ENCODE measurements around the gene TREM2.

Gene TREM2

GRCh38 chr6:41182069-41183034, 19.4 kb upstream of the TREM2 start:
- peak in 1 of 2 donors; percentile 24 for DNase-seq (ENCODE audit: low read depth in 2 of 2)

- no peak for DNase-seq (ENCODE audit: low read depth in 2 of 2)
Observed at GRCh38 chr6:41181566-41181965, 18.6 kb upstream of the TREM2 start.

GRCh38 chr6:41179163-41179562, 16.2 kb upstream of the TREM2 start:
- no peak for DNase-seq (ENCODE audit: low read depth in 2 of 2)

- DNase-seq (ENCODE audit: low read depth in 2 of 2) = no peak
Observed at GRCh38 chr6:41177695-41178094, 14.8 kb upstream of the TREM2 start.

GRCh38 chr6:41177287-41177686, 14.4 kb upstream of the TREM2 start:
- no peak for DNase-seq (ENCODE audit: low read depth in 2 of 2)

- no peak for DNase-seq (ENCODE audit: low read depth in 2 of 2)
Observed at GRCh38 chr6:41176189-41176588, 13.3 kb upstream of the TREM2 start.

- no peak for DNase-seq (ENCODE audit: low read depth in 2 of 2)
Observed at GRCh38 chr6:41175084-41175483, 12.2 kb upstream of the TREM2 start.

GRCh38 chr6:41174610-41175009, 11.7 kb upstream of the TREM2 start:
- DNase-seq (ENCODE audit: low read depth in 2 of 2) = no peak

- no peak for DNase-seq (ENCODE audit: low read depth in 2 of 2)
Observed at GRCh38 chr6:41171908-41172307, 9.0 kb upstream of the TREM2 start.

GRCh38 chr6:41170547-41171160, 7.7 kb upstream of the TREM2 start:
- no peak for DNase-seq (ENCODE audit: low read depth in 2 of 2)

- DNase-seq (ENCODE audit: low read depth in 2 of 2) = no peak
Observed at GRCh38 chr6:41167173-41167963, 4.5 kb upstream of the TREM2 start.

- DNase-seq (ENCODE audit: low read depth in 2 of 2) = no peak
Observed at GRCh38 chr6:41164551-41165120, 1.7 kb upstream of the TREM2 start.

- no peak for DNase-seq (ENCODE audit: low read depth in 2 of 2)
Observed at GRCh38 chr6:41163419-41163717, 452 bp upstream of the TREM2 start.

- DNase-seq (ENCODE audit: low read depth in 2 of 2) = no peak
Observed at GRCh38 chr6:41161851-41162552, 914 bp downstream of the TREM2 start.

GRCh38 chr6:41161380-41161779, 1.5 kb downstream of the TREM2 start:
- no peak for DNase-seq (ENCODE audit: low read depth in 2 of 2)

- no peak for DNase-seq (ENCODE audit: low read depth in 2 of 2)
Observed at GRCh38 chr6:41160933-41161332, 2.0 kb downstream of the TREM2 start.

GRCh38 chr6:41159415-41160082, 3.4 kb downstream of the TREM2 start:
- no peak for DNase-seq (ENCODE audit: low read depth in 2 of 2)

GRCh38 chr6:41157323-41157722, 5.6 kb downstream of the TREM2 start:
- no peak for DNase-seq (ENCODE audit: low read depth in 2 of 2)

- DNase-seq (ENCODE audit: low read depth in 2 of 2) = no peak
Observed at GRCh38 chr6:41156771-41157170, 6.1 kb downstream of the TREM2 start.

GRCh38 chr6:41156001-41156400, 6.9 kb downstream of the TREM2 start:
- no peak for DNase-seq (ENCODE audit: low read depth in 2 of 2)

Data from activated CD8-positive, alpha-beta memory T cell treated with anti-CD3 and anti-CD28 coated beads for 4 hours (primary cell).